Measurements from ENCODE around the gene ABCA4.

DNA sequence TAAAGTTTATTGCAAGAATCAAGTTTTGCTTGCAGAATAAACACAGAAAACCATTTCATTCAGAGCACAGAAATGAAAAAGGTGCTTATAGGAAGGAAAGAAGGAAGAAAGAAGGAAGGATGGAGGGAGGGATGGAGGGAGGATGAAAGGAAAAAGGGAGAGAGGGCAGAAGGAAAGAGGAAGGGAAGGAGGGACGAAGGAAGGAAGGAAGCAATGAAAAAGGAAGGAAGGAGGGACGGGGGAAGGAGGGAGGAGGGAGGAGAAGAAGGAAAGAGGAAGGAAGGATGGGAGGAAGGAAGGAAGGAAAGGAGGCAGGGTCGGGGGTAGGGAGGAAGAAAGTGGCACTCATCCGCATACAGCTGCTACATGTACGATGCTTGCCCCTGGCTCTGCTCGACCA lies 106.9 kb downstream of the ABCA4 start:
- TF ChIP-seq, protein P1, sequence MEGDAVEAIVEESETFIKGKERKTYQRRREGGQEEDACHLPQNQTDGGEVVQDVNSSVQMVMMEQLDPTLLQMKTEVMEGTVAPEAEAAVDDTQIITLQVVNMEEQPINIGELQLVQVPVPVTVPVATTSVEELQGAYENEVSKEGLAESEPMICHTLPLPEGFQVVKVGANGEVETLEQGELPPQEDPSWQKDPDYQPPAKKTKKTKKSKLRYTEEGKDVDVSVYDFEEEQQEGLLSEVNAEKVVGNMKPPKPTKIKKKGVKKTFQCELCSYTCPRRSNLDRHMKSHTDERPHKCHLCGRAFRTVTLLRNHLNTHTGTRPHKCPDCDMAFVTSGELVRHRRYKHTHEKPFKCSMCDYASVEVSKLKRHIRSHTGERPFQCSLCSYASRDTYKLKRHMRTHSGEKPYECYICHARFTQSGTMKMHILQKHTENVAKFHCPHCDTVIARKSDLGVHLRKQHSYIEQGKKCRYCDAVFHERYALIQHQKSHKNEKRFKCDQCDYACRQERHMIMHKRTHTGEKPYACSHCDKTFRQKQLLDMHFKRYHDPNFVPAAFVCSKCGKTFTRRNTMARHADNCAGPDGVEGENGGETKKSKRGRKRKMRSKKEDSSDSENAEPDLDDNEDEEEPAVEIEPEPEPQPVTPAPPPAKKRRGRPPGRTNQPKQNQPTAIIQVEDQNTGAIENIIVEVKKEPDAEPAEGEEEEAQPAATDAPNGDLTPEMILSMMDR (IDR thresholded peaks at IDR 0.05) = no peak
- TF ChIP-seq POLR2A (IDR thresholded peaks at IDR 0.05) = no peak

Data from Peyer's patch (tissue), 4 donors.